SIG-M5 treated with dmso at 0.1 percent for 504 hours (cell line): ENCODE results near the gene ANKRD27.
"Not testable (repeated sequence)": the region's sequence is repeated elsewhere in the genome, so short reads cannot be mapped to it uniquely, and the experiment has no call there.

Experiments
- DNase-seq: peaks from one replicate; lab custom pipeline; 2025; ENCODE audit not compliant: unreplicated experiment; lab: John Stamatoyannopoulos, UW

ANKRD27 gene

DNA sequence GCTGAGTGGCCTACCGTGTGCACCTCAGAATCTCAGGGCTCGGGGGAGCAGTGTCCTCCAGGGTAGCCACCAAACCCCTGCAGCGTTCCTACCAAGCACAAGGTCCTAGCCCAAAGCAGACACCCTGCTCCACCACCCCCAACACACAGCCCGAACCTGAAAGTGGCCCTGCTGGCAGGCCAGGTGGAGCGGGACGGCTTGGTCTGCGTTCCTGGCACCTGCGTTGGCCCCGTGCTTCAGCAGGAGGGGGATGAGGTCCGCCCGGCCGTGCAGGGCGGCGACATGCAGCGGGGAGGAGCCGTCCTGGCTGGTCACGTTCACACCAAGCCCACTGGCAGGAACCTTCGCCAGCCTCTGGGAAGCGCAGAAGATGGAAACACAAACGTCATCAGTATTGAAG is 67.5 kb downstream of the ANKRD27 start:
- DNase-seq = no peak

DNA sequence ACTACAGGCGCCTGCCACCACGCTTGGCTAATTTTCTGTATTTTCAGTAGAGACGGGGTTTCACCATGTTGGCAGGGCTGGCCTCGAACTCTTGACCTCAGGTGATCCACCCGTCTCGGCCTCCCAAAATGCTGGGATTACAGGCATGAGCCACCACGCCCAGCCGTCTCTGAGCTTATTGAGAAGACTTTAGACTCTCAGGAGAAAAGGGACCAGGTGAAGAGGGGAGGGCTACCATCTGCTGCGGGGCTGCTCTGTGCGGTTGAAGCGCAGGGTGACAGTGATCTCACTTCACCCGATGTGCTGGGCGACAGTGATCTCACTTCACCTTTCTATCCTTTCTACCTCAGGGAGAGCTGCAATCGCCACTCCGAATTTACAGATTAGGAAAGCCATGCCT is 68.7 kb downstream of the ANKRD27 start:
- no peak for DNase-seq

DNA sequence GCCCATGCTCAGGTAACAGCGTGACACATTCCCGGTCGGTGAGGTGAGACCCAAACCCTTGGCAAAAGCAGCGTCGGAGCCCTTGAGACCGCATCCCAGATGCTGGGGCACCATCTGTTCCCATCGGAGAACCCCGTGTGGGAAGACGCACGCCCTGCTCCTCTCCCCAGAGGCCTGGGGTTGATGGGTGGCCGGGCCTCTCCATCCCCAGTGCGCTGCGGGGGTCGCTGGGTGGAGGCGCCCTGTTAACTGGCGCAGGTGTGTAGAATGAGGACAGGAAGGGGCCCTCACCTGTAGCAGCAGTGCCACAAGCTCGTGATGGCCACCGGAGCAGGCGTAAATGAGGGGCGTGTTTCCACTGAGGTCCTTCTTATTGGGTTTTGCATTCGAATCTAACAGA is 69.4 kb downstream of the ANKRD27 start:
- DNase-seq = no peak

DNA sequence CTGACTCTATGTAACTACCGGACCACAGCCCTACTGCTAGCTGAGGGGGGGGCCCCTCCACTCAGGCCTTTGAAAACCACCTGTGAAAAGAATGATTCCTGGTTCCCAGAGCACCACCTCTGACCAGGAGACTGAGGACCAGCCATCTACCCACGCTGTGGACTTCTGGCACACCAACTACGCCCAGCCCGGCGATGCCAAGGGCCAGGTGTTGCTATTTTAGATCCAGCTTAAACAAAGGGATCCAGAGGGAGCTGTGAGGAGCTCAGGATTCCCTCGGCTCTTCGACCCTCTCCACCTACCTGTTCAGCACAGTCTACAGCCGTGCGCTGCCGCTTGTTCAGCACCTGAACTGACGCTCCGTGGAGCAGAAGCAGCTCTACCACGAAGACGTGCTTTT is 71.0 kb downstream of the ANKRD27 start:
- no peak for DNase-seq

DNA sequence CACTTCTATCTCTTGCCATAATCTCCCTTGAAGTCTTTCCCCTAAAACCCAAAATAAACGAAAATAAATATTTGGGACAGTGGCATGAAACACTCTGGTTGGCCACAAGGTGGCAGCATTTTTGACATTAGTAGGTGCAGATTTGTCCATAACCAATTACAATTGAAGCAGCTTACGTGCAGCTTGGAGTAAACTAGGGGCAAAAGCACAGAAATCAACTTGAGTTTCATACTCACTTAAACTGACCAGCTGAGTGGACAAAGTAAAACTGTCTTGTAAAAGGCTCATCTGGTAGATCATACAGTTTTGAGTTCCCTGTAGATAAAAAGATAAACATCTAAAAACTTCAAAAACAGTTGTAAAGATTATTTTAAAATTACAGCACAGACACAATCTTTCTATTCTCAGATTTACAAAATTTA is 75.2 kb downstream of the ANKRD27 start:
- peak; percentile 64 for DNase-seq

DNA sequence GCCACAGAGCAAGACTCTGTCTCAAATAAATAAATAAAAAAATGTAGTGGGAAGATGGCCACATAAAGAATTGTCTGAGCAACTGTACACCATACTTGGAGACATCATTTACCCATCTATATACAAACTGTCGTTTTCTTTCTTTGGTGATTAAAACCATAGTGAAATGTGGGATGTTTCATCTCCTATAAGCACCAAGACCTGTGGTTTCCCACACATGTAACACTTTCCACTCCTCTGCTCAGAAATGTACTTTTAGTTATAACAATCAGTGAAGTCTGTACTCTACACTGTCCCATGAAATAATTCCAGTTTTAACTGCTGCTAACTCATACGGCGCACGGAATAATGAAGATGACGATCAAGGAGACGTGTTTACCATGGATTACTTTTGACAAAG is 75.7 kb downstream of the ANKRD27 start:
- no peak for DNase-seq

DNA sequence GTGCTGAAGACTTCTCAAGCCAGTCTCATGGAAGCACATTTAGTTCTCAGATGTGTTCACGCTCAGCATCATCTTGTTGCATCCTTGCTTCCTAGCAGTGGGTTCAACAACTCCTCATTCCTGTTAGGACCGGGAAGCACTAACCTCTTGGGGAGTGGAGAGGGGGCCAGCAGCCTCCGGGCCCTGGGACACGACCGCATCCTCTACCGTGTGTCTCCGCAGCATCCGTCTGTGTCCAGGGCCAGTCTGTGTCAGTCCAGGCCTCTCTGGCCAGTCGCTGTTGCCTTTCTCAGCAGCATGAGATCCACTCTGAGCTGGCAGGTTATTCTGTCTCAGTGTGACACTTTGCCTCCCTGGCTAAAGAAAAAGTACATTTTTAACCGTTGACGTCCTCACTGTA is 77.0 kb downstream of the ANKRD27 start:
- no peak for DNase-seq

DNA sequence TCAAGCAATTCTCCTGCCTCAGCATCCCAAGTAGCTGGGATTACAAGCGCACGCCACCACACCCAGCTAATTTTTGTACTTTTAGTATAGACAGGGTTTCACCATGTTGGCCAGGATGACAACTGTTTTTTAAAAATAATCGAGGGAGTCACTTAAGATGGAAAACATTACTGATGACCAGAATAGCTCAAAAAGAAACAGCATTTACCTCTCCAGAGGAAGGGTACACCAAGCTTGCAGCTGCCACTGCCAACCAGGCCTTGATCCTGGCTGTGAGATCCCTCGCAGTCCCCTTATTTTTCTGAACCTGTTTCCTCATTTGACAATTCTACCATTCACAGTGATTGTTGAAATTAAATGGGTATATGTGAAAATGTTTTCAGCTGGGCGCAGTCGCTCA is 79.5 kb downstream of the ANKRD27 start:
- DNase-seq = no peak

DNA sequence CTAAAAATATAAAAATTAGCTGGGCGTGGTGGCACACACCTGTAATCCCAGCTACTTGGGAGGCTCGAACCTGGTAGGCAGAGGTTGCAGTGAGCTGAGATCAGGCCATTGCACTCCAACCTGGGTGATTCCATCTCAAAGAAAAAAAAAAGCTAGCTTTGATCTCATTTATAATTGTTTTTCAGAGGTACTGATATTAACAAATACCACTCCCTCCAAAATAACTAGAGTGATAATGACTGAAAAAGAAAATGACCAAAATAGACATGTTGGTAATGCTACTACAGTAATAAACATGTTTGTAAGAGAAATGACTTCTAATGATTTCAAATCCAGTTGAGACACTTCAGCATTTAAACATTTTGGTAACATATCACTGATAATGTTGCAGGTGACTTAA is 81.0 kb downstream of the ANKRD27 start:
- no peak for DNase-seq

DNA sequence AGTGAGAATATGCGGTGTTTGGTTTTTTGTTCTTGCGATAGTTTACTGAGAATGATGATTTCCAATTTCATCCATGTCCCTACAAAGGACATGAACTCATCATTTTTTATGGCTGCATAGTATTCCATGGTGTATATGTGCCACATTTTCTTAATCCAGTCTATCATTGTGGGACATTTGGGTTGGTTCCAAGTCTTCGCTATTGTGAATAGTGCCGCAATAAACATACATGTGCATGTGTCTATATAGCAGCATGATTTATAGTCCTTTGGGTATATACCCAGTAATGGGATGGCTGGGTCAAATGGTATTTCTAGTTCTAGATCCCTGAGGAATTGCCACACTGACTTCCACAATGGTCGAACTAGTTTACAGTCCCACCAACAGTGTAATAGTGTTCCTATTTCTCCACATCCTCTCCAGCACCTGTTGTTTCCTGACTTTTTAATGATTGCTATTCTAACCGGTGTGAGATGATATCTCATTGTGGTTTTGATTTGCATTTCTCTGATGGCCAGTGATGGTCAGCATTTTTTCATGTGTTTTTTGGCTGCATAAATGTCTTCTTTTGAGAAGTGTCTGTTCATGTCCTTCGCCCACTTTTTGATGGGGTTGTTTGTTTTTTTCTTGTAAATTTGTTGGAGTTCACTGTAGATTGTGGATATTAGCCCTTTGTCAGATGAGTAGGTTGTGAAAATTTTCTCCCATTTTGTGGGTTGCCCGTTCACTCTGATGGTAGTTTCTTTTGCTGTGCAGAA is 87.1 kb downstream of the ANKRD27 start:
- not testable (repeated sequence) for DNase-seq

DNA sequence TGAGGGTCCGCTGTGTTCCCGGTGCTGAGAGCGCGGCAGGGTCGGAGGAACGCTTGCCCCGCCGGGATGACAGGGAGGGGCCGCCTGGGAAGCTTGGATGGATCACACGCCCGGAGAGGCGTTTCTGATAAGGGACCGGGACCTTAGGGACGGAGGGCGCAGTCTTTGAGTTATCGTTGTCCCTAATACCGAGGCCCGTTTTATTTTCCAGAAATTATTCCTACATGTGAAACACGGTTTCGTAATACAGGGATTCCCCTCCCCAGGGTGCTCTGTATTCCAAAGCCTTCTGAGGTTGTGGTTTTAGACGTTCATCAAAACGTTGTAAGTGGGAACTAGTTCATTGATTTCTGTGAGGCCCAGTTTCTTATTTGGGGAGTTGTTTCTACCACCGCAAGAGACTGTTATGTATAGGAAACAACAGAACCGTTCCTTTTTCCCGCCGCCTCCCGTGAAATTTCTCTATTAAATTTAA is 93.2 kb downstream of the ANKRD27 start:
- peak; percentile 27 for DNase-seq

DNA sequence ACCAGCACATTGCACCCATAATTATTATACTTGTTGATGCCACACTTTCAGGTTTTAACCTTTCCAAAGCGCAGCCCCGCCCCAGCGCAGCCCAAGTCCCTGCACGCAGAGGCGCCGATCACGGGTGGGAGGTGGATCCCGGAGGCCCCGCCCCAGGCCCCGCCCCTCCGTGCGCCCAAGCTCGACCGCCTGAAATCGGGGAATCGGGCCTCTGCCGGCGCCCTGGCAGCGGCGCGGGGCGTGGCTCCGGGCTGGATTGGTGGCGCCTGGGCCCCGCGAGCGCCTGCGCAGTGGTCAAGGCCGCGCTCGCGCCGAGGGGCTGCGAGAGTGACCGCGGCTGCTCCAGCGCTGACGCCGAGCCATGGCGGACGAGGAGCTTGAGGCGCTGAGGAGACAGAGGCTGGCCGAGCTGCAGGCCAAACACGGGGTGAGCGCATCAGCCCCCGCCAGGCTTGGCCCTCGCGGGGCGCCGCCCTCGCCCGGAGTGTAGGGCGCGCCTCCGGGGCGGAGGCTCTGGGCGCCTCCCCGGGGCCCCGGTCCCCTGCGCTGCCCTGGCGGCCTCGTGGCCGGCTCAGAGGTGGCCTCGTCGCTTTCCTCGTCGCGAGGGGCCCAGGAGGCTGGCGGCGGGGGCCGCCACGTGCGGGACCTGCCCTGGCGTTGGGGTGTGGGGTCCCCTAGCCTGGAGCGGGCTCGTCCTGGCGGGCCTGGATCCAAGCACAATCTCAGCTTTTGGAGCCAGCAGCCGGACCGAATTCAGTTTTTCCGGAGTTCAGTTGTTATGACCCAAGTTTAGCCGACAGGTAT is 93.9 kb downstream of the ANKRD27 start, which contains the start of gene PDCD5:
TSS of gene PDCD5 (plus strand) at position 290 of the 804 bp plus-strand sequence. CDS start at position 362, 72 bp downstream.
- DNase-seq = peak; percentile 87

DNA sequence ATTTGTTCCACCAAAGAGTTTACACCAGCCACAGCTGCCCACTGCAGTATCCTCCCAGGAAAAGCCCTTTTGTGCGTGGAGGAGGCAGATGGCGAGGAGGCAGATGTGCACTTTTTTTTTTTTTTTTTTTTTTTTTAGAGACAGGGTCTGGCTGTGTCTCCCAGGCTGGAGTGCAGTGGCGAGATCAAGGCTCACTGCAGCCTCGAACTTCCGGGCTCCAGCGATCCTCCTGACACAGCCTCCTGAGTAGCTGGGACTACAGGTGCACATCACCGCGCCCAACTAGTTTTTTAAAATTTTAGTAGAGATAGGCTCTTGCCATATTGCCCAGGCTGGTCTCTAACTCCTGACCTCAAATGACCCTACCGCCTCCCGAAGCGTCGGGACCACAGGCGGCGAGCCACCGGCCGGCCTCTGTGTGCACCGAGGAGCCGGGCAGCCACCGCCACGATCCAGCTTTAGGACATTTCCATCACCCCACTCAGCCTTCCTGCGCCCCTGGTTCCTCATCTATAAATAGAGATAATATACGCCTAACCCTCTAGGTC is 94.6 kb downstream of the ANKRD27 start:
- no peak for DNase-seq

DNA sequence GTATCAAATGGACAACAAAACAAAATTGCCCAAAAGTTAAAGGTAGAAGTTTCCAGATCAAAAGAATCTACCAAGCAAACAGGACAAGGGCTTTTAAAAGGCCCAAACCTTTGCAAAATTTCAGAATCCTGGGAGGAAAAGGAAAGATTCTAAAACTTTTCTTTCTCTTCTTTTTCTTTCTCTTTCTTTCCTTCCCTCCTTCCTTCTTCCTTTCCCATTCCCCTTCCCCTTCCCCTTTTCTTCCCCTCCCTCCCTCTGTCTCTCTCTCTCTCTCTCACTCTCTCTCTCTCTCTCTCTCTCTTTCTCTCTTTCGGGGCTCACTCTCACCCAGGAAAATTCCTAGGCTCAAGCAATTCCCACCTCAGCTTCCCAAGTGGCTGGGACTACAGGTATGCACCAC is 98.2 kb downstream of the ANKRD27 start:
- no peak for DNase-seq

DNA sequence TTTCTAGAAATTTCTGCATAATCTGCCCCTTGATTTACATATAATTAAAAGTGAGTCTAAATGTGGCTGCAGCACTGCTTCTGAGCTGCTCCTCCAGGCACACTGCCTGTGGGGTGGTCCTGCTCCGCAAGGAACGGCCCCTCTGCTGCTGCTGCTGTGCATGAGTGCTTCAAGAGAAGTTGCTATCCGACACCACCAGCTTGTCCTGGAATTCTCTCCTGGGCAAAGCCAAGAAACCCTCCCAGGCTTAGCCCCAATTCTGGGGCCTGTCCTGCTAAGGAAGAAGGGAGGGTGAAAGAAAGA is 101.5 kb downstream of the ANKRD27 start:
- DNase-seq = no peak

DNA sequence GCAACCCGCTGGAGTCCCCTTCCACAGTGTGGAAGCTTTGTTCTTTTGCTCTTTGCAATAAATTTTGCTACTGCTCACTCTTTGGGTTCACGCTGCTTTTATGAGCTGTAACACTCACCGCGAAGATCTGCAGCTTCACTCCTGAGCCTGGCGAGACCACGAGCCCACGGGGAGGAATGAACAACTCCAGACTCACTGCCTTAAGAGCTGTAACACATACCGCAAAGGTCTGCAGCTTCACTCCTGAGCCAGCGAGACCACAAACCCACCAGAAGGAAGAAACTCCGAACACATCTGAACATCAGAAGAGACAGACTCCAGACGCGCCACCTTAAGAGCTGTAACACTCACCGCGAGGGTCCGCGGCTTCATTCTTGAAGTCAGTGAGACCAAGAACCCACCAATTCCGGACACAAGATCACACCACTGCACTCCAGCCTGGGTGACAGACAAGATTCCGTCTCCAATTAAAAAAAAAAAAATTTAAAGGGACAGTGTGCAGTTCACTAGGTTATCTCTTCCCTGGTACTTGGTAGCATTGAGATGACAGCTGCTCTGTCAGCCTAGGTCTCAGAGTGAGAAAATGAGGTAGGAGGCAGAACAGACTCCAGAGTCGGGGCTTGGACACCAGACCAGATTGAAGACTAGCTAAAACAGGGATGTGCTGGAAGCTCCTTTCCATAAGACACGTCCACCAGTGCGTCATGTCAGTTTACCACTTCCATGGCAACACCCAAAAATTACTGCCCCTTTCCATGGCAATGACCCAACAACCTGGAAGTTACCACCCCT is 102.1 kb downstream of the ANKRD27 start:
- DNase-seq = not testable (repeated sequence)

DNA sequence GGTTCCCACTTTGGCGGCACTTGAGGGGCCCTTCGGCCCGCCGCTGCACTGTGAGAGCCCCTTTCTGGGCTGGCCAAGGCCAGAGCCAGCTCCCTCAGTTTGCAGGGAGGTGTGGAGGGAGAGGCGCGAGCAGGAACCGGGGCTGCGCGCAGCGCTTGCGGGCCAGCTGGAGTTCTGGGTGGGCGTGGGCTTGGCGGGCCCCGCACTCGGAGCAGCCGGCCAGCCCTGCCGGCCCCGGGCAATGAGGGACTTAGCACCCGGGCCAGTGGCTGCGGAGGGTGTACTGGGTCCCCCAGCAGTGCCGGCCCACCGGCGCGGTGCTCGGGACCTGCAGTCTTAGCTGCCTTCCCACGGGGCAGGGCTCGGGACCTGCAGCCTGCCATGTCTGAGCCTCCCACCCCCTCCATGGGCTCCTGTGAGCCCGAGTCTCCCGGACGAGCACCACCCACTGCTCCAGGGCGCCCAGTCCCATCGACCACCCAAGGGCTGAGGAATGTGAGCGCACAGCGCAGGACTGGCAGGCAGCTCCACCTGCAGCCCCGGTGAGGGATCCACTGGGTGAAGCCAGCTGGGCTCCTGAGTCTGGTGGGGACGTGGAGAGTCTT is 103.4 kb downstream of the ANKRD27 start:
- not testable (repeated sequence) for DNase-seq

DNA sequence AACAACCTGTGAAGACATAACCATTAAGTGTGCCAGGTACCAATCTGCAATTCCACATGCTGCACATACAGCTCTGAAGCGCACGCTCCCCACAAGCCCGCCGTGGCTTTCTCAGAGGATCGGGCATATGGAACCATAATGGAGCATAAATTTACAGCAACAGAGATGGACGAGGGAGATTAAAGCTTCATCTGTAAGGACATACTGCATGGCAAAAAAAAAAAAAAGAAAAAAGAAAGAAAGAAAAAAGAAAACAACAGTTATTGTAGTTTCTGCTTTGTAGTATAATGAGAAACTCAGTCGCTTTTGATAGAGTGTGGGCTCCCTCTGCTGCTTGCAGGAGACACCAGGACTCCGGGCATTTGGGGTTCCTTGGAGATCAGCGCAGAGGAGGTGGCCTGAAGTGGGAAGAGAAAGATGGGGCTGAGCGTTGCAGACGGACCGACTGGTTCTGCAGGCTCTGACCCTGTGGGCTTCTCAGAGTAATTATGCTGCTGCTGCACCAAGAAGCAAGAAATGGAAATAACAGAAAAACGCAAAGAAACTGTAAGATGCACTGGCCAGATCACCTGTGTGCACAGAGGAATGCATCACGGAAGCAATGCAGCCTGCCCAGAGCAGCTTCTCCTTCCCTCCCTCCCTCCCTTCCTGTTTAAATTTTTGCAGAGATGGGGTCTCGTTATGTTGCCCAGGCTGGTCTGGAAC is 104.7 kb downstream of the ANKRD27 start:
- peak; percentile 58 for DNase-seq

DNA sequence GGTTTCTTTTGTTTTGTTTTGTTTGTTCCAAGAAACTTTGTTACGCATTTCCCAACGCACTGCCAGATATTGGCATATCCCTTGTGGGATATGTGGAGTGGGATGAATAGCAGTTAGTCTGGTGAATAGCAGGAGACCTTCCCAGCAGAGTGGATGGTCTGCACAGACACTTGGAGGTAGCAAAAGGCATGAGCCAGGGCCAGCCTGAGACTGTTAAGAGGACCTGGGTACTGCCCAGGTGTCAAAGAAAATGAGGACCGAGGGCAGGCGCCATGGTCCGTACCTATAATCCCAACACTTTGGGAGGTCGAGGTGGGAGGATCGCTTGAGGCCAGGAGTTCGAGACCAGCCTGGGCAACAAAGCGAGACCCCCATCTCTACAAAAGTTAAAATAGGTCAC is 107.5 kb downstream of the ANKRD27 start:
- no peak for DNase-seq

DNA sequence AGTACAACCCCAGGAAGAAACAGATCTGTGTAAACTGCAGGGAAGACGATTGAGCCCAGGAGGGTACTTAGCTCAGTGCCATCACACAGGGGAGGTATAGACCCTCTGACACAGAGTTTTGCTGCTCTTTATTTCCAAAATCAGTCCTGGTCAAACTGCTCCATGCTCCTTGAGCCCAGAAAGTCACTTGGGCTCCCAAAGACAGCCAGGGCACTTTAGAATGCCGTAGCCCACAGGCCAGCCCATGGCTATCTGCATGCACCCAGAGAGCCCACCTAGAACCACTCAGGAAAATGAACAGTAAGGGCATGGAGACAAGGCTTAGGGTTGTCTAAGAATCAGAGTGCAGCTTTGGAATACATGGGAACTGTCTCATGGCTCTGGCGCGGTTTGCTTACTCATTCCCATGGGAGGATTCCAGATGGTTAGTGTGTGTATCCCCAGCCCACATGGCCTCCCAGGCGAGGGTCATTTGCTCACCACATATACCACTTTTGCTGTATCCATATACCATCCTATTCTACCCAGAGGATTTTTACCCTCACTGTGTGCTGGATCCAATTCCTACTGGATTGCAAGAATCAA is 108.6 kb downstream of the ANKRD27 start:
- no peak for DNase-seq
